H9 (cell line): ENCODE results near the gene GON7. TPM values are rescaled to one million over a fixed set of nuclear protein-coding genes. Genes with fewer than 3 reads are reported as not detected.

Experiments used
- DNase-seq: peaks from one replicate; pipeline ENCODE4 v3.0.0-alpha.2; 2017
- H2AFZ ChIP-seq: one replicate; pipeline ENCODE4 v1.6.1; 2013; ENCODE audit warnings: mild to moderate bottlenecking, low read length, control low read depth, moderate library complexity
- H2AK5ac ChIP-seq: 2 replicates; pipeline ENCODE4 v1.6.1; 2013; ENCODE audit warnings: low read length, control low read depth, mixed read lengths; ENCODE audit not compliant: insufficient read length
- H2BK120ac ChIP-seq: one replicate; pipeline ENCODE4 v1.6.1; 2013; ENCODE audit warnings: low read depth, mild to moderate bottlenecking, low read length, control low read depth, inconsistent platforms; ENCODE audit not compliant: poor library complexity, severe bottlenecking
- H2BK12ac ChIP-seq: 2 replicates; pipeline ENCODE4 v1.6.1; 2013; ENCODE audit warnings: low read length, control low read depth, mixed read lengths, low read depth; ENCODE audit not compliant: insufficient read length
- H2BK15ac ChIP-seq: 2 replicates; pipeline ENCODE4 v1.6.1; 2013; ENCODE audit warnings: low read depth, low read length, control low read depth
- H2BK20ac ChIP-seq: one replicate; pipeline ENCODE4 v1.6.1; 2013; ENCODE audit warnings: low read depth, mild to moderate bottlenecking, low read length, control low read depth, inconsistent platforms; ENCODE audit not compliant: poor library complexity, severe bottlenecking
- H2BK5ac ChIP-seq: 2 replicates; pipeline ENCODE4 v1.6.1; 2013; ENCODE audit warnings: low read length, control low read depth, mixed read lengths; ENCODE audit not compliant: insufficient read length
- H3K14ac ChIP-seq: 2 replicates; pipeline ENCODE4 v1.6.1; 2013; ENCODE audit warnings: low read length, control low read depth; ENCODE audit not compliant: insufficient read depth
- H3K18ac ChIP-seq: 2 replicates; pipeline ENCODE4 v1.6.1; 2013; ENCODE audit warnings: low read depth, mild to moderate bottlenecking, mixed read lengths, low read length, control low read depth; ENCODE audit not compliant: insufficient read length
- H3K23ac ChIP-seq: 2 replicates; pipeline ENCODE4 v1.6.1; 2013; ENCODE audit warnings: low read length, control low read depth, mixed read lengths, low read depth; ENCODE audit not compliant: insufficient read length
- H3K23me2 ChIP-seq: 2 replicates; pipeline ENCODE4 v1.6.1; 2013; ENCODE audit warnings: low read depth, mild to moderate bottlenecking, mixed read lengths, low read length, control low read depth; ENCODE audit not compliant: insufficient read length, poor library complexity, severe bottlenecking
- H3K27ac ChIP-seq: 2 replicates; pipeline ENCODE4 v1.5.1; 2013; ENCODE audit warnings: low read length, control low read depth, mixed read lengths, low read depth; ENCODE audit not compliant: insufficient read length
- H3K27me3 ChIP-seq: 2 replicates; pipeline ENCODE4 v1.6.1; 2013; ENCODE audit warnings: low read length, control low read depth, inconsistent platforms; ENCODE audit not compliant: insufficient read depth
- H3K4ac ChIP-seq: 2 replicates; pipeline ENCODE4 v1.6.1; 2013; ENCODE audit warnings: low read depth, mild to moderate bottlenecking, control low read depth, inconsistent platforms, low read length, moderate library complexity
- H3K4me1 ChIP-seq: 2 replicates; pipeline ENCODE4 v1.6.1; 2013; ENCODE audit warnings: low read length, control low read depth, inconsistent platforms; ENCODE audit not compliant: insufficient read depth
- H3K4me2 ChIP-seq: 2 replicates; pipeline ENCODE4 v1.6.1; 2013; ENCODE audit warnings: low read length, control low read depth, mixed read lengths; ENCODE audit not compliant: insufficient read length, insufficient read depth
- H3K56ac ChIP-seq: 2 replicates; pipeline ENCODE4 v1.6.1; 2013; ENCODE audit warnings: low read depth, mild to moderate bottlenecking, mixed read lengths, low read length, control low read depth; ENCODE audit not compliant: insufficient read length
- H3K79me1 ChIP-seq: 2 replicates; pipeline ENCODE4 v1.6.1; 2013; ENCODE audit warnings: low read depth, mild to moderate bottlenecking, moderate library complexity, low read length, control low read depth, inconsistent platforms; ENCODE audit not compliant: insufficient read depth, poor library complexity, severe bottlenecking
- H3K79me2 ChIP-seq: 2 replicates; pipeline ENCODE4 v1.6.1; 2013; ENCODE audit warnings: low read length, control low read depth, inconsistent platforms; ENCODE audit not compliant: insufficient read depth
- H3K9ac ChIP-seq: 2 replicates; pipeline ENCODE4 v1.6.1; 2013; ENCODE audit warnings: low read length, control low read depth, mixed read lengths; ENCODE audit not compliant: insufficient read length; ENCODE audit errors: extremely low read depth
- H3K9me3 ChIP-seq: one replicate; pipeline ENCODE4 v1.6.1; 2013; ENCODE audit warnings: low read depth, low read length, inconsistent platforms; ENCODE audit not compliant: control insufficient read depth
- H3T11ph ChIP-seq: one replicate; pipeline ENCODE4 v1.6.1; 2013; ENCODE audit warnings: mild to moderate bottlenecking, low read length, control low read depth, inconsistent platforms
- H4K20me1 ChIP-seq: one replicate; pipeline ENCODE4 v1.6.1; 2013; ENCODE audit not compliant: control insufficient read depth, insufficient read length, insufficient read depth
- H4K5ac ChIP-seq: 2 replicates; pipeline ENCODE4 v1.6.1; 2013; ENCODE audit warnings: low read depth, mild to moderate bottlenecking, mixed read lengths, low read length, control low read depth; ENCODE audit not compliant: insufficient read length
- H4K8ac ChIP-seq: replicated peaks from 2 replicates; pipeline ENCODE4 v1.6.1; 2013; ENCODE audit warnings: low read length, control low read depth, mixed read lengths, low read depth; ENCODE audit not compliant: insufficient read length
- H4K91ac ChIP-seq: 2 replicates; pipeline ENCODE4 v1.6.1; 2013; ENCODE audit warnings: low read depth, mild to moderate bottlenecking, moderate library complexity, mixed read lengths, low read length, control low read depth; ENCODE audit not compliant: insufficient read length
- H3K27ac Mint-ChIP-seq, 3 experiments: 2 replicates in 2 of 3; 3 replicates in 1 of 3; pipeline ENCODE4 v1.8.0; 2020 to 2021; ENCODE audit warnings: mixed read lengths in 3 of 3, mild to moderate bottlenecking in 1 of 3, moderate library complexity in 1 of 3
- H3K27me3 Mint-ChIP-seq: 2 replicates; pipeline ENCODE4 v1.8.0; 2021; ENCODE audit warnings: low read depth, mild to moderate bottlenecking, moderate library complexity, mixed read lengths
- H3K36me3 Mint-ChIP-seq, 3 experiments: 2 replicates in 2 of 3; 3 replicates in 1 of 3; pipeline ENCODE4 v1.8.0; 2020 to 2021; ENCODE audit warnings: low read depth in 3 of 3, mixed read lengths in 3 of 3; ENCODE audit not compliant: insufficient read depth in 1 of 3
- H3K4me1 Mint-ChIP-seq, 2 experiments: 2 replicates each; pipeline ENCODE4 v1.8.0; 2020; ENCODE audit warnings: mixed read lengths in 2 of 2
- H3K4me3 Mint-ChIP-seq, 2 experiments: 2 replicates in 1 of 2; 3 replicates in 1 of 2; pipeline ENCODE4 v1.8.0; 2020 to 2021; ENCODE audit warnings: mild to moderate bottlenecking in 2 of 2, mixed read lengths in 2 of 2, moderate library complexity in 1 of 2
- H3K9me3 Mint-ChIP-seq, 2 experiments: 2 replicates in 1 of 2; 3 replicates in 1 of 2; pipeline ENCODE4 v1.8.0; 2020; ENCODE audit warnings: mild to moderate bottlenecking in 2 of 2, mixed read lengths in 2 of 2, moderate library complexity in 1 of 2
- CTCF ChIP-seq: fragments of 200-600 bp; sonication (generic); conservative IDR thresholded peaks from 3 replicates; pipeline ENCODE4 v1.8.0; 2021; ENCODE audit warnings: antibody characterized with exemption, mild to moderate bottlenecking
- total RNA-seq: library from RNA; stranded (reverse); gene quantifications from 2 replicates; pipeline ENCODE4 v1.2.1, GENCODE V29; 2021

GON7 gene
- total RNA-seq, 1 experiment from 2014 or later, result 6.8 TPM

- Histone ChIP-seq H3K9me3 (no peaks in the 10 kb centered on the region), H4K20me1 (no peaks in the 10 kb centered on the region), H3K23me2 (no peaks in the 10 kb centered on the region), H2AFZ (no peak overlapping the region), H3K79me2 (no peaks in the 10 kb centered on the region), H3K79me1 (no peaks in the 10 kb centered on the region), H2BK15ac (no peak overlapping the region), H3K4me1 (no peaks in the 10 kb centered on the region), H2BK20ac (no peak overlapping the region), H3K27ac (no peak overlapping the region), H2BK120ac (no peak overlapping the region), H3K4ac (no peak overlapping the region), H2BK5ac (no peak overlapping the region), H3K56ac (no peak overlapping the region), H2AK5ac (no peak overlapping the region), H3K18ac (no peak overlapping the region), H2BK12ac (no peak overlapping the region), H3K14ac (no peak overlapping the region), H3K23ac (no peak overlapping the region), H3K4me2 (no peak overlapping the region), H4K91ac (no peak overlapping the region), H3K27me3 (no peaks in the 10 kb centered on the region), H3K9ac (no peak overlapping the region), H3T11ph (no peak overlapping the region), H4K5ac (no peak overlapping the region), H4K8ac (no peak overlapping the region)
- peaks cover 2 to 5% of the 10 kb centered on the region in 2 experiments; a peak in 3 of 4 replicates for H3K4me1 Mint-ChIP-seq
- H3K27ac Mint-ChIP-seq, result no peak overlapping the region
- H3K9me3 Mint-ChIP-seq, result no peaks in the 10 kb centered on the region
- no peak overlapping the region for H3K4me3 Mint-ChIP-seq
- DNase-seq, result no peak
- H3K27me3 Mint-ChIP-seq, result no peaks in the 10 kb centered on the region
- TF ChIP-seq CTCF, result no peak
- peaks cover 14 to 67% (median 51%) of the 10 kb centered on the region in 3 experiments for H3K36me3 Mint-ChIP-seq
Observed at GRCh38 chr14:93246534-93246933, 39.7 kb upstream of the GON7 start.
